ENCODE measurements around the gene KRTAP10-3. TPM values are rescaled to one million over a fixed set of nuclear protein-coding genes. Genes with fewer than 3 reads are reported as not detected.
A peak's percentile ranks its signal among the peaks of the same experiment; 100 is the strongest.
"Not testable (repeated sequence)": the region's sequence is repeated elsewhere in the genome, so short reads cannot be mapped to it uniquely, and the experiment has no call there.

Gene KRTAP10-3
- total RNA-seq, 1 donor from 2014 or later: not detected

DNA sequence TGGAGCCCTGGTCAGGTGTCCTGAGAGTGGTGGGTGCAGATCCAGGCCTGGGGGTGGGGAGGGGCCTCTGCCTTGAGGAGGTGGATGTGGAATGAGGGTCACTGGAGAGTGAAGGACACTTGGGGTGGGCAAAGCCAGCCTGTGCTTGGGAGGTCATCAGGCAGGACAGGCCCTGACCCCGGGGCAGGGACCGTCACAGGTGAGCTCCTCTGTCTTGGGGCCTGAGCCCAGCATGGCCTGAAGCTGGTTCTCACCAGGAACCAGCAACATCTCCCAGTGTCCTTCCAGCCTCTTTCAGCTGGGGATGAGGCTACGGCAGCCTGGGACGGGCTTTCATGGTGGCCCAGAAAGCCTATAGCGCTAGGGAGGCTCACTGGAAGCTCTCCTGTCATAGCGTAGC is 6.5 kb downstream of the KRTAP10-3 start:
- no peak for DNase-seq (ENCODE audit: low spot score)
- intact Hi-C loops (cut with DNase I): no loop called here

DNA sequence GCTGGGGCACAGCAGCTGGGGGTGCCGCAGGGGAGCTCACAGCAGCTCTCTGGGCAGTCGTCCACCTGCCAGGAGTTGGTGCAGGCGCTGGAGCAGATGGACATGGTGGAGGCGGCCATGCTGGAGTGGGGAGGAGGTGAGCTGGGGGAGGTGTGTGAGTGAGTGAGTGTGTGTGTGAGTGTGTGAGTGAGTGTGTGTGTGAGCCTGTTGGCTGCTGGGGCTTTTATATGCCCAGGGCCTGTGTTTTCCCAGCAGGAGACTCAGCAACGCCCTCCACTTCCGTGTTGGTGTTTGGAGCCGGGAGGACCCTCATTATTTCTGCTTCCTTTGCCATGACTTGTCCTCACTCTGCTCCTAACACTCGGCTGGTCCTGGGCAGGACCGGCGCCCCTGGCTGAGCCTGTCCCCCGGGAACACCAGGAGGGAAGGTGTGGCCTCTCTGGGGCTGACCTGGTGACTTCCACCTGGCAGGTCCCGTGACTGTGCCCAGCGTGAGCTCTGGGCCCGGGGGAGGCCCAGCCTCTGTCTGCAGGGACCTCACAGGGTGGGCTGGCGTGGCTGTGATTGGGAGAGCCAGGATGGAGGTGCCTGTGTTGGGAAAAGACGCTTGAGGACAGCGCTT is 7.1 kb downstream of the KRTAP10-3 start, which contains the start of gene KRTAP10-2:
Gene KRTAP10-2 (minus strand): TSS at position 166 of the 622 bp plus-strand sequence. CDS start 47 bp downstream, at position 119.
- intact Hi-C loops (cut with DNase I): no loop called here

DNA sequence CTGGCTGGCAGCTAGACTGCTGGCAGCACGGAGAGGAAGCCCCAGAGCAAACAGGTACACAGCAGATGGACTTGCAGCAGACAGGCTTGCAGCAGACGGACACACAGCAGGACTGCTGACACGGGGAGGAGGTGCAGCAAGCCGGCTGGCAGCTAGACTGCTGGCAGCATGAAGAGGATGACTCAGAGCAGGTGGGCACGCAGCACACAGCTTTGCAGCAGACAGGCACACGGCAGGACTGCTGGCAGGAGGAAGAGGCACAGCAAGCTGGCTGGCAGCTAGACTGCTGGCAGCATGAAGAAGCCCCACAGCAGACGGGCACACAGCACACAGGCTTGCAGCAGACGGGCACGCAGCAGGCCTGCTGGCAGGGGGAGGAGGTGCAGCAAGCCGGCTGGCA is 7.8 kb downstream of the KRTAP10-3 start:
- DNase-seq (ENCODE audit: low spot score): no peak
- intact Hi-C loops (cut with DNase I): no loop called here

More for the DNA sequence above, 7.1 kb downstream of the KRTAP10-3 start, which contains the start of gene KRTAP10-2:
- no peak for DNase-seq (ENCODE audit: low spot score)

DNA sequence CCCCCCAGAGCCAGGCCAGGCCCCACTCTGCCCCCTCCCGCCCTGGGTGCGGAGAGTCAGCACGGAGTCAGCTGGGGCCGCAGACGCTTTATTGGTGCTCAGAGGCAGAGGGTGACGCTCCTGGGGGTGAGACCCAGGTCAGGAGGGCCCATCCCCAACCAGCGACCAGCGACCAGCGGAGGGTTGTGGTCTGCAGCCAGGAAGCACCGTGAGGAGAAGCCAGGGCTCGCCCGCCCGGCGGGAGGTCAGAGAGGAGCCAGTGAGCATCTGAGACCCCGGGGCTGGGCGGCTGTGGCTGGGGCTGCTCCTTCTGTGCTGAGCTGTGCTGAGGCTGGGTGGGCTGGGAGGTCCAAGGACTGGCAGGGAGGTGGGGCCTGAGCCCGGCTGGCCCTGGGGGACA is 8.3 kb downstream of the KRTAP10-3 start:
- intact Hi-C loops (cut with DNase I); DNase-seq (ENCODE audit: low spot score): not testable (repeated sequence)

DNA sequence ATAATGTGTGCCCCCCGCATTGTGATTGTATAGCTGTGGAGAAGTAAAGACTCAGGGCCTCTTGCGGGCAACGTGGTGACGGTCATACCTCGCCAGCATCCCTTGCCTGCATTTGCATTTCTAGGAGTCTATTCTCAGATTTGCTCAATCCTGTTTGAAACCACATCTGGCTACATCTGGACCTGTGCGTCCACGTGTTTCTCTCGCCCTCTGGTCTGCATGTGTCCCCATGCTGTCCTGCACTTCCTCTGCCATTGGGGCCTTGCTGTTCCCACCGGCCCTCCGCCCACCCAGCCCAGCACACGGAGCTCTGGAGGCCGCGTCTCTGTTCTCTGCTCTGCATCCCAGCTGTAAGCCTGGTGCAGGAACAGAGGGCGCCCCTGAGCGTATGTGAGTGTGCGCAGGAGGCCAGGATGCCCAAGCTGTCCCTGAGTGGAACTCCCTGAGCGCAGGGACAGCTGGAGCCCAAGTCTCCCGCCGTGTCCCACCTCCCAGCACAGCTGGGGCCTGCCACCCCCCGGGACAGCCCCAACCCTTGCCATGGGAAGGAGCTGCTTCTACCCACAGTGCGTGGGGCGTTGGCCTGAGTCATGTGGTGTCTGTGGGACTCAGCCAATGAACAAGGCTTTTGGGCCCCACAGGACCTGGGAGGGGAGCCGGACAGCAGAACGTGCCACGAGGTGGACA is 8.9 kb downstream of the KRTAP10-3 start:
- intact Hi-C loops (cut with DNase I): no loop called here
- no peak for DNase-seq (ENCODE audit: low spot score)

DNA sequence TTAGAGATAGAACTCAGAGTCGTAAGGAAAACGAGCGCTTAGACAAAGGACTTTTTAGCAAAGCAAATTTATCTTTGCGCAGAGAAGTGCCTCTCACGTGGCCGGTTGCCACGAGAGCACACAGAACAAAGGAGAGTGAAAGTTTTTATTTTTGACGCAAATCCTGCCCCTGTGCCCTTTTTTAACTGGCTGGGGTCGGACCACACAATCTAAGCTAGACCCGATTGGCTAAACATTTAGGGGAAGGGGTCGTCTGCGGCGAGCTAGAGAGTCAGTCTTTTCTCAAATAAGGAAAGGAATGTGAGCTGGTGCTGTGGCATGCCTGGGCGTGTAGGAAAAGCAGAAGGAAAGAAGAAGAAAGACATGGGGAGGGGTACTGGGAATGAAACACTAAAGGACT is 9.7 kb downstream of the KRTAP10-3 start:
- no peak for DNase-seq (ENCODE audit: low spot score)
- intact Hi-C loops (cut with DNase I): no loop called here

DNA sequence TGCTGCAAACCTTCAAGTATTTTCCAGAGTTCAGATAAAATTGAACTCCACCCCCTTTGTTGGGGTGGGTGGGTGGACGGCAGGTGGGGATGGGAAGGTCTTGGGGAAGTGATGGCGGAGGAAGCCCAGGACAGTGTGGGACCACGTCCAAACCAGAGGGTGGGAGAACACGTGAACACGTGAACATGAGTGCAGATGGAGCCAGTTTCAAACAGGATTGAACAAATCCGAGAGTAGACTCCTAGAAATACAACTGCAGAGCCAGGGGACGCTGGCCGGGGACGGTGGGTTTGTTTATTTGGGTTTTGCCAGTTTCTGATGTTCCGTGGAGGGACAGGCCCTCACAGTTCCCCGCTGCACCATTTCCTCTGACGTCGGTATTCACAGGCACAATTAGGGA is 10.2 kb downstream of the KRTAP10-3 start:
- intact Hi-C loops (cut with DNase I): no loop called here
- DNase-seq (ENCODE audit: low spot score): no peak

DNA sequence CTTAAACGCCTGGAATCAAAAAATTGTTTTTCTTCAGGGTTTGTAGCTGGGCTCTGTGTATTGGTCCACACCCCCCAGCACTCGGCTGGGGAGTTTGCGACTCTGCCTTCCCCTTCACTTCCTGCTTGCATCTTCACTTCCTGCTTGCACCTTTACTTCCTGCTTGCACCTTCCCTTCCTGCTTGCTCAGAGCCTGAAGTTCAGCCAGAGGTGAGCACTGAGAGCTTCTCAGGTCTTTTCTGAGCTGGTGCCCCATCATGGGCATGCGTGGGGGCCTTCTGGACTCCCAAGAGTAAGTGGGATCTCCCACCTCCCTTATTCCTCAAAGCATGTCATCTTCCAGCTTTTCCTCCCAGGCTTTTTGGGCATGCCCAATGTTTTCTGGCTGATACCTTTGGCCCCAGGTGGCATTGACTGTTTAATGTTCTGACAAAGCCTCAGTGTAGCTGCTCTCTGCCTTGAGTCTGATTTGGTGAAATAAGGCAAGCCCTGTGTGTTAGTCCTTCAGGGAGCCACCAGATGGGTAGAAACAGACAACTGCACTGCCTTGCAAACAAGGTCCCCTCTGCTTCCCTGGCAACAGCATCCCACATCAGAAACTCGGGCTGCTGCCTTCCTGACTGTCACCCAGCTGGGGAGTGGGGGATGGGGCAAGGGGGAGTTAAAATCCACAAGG is 10.8 kb downstream of the KRTAP10-3 start:
- intact Hi-C loops (cut with DNase I): no loop called here
- no peak for DNase-seq (ENCODE audit: low spot score)

DNA sequence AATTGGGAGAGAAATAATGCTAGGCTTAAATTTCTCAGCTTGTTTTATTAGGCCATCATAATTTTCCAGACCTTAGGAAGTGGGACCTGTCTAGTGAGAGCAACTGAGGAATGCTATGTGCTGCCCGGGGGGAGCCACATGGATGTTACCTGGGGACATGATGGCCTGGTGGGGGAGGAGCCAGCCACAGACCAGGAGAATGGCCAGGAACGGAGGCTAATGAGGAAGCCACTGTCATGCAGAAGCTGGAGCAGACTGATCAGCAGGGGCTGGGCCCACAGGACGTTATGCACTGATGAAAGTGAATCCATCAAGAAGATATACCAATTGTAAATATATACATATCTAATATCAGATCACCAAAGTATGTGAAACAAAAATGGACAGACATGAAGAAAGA is 14.0 kb downstream of the KRTAP10-3 start:
- intact Hi-C loops (cut with DNase I): no loop called here
- DNase-seq (ENCODE audit: low spot score): no peak

DNA sequence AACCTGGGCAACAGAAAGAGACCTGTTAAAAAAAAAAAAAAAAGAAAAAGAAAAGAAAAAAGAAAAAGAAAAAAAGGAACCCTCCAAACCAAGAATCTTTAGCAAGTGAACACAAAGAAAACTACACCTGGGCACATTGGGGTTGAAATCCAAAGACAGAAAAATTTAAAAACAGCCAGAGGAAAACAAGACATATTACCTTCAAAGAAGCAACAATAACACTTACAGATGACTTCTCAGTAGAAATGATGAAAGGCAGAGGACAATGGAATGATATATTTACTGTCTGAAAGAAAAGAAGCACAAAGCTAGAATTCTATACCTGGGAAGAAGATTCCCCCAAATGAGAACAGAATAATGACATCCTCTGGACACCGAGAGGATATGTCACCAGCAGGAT is 15.9 kb downstream of the KRTAP10-3 start:
- no peak for DNase-seq (ENCODE audit: low spot score)
- intact Hi-C loops (cut with DNase I): no loop called here

DNA sequence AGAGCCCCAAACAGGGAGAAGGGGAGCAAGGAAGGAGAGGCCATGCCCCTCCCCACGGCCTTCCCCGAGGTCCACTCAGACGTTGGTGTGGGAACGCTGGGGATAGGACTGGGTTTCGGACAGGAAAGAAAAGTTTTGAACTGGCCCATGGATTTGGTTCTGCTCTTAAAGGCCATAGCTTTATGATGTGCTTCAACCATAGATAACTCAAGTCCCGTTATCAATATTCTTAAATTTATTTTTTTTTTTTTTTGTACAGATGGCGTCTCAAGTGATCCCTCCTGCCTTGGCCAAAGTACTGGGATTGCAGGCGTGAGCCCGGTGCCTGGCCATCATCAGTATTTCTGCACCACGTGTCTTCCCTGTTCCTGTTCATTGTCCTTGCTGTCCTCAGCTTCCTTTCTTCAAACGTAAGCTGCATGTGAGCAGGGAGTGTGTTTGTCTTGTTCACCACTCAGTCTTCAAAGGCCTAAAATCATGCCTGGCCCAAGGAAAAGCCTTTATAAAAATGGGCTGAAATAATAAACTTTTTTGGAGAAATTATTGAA is 17.8 kb downstream of the KRTAP10-3 start:
- no peak for DNase-seq (ENCODE audit: low spot score)
- intact Hi-C loops (cut with DNase I): no loop called here

DNA sequence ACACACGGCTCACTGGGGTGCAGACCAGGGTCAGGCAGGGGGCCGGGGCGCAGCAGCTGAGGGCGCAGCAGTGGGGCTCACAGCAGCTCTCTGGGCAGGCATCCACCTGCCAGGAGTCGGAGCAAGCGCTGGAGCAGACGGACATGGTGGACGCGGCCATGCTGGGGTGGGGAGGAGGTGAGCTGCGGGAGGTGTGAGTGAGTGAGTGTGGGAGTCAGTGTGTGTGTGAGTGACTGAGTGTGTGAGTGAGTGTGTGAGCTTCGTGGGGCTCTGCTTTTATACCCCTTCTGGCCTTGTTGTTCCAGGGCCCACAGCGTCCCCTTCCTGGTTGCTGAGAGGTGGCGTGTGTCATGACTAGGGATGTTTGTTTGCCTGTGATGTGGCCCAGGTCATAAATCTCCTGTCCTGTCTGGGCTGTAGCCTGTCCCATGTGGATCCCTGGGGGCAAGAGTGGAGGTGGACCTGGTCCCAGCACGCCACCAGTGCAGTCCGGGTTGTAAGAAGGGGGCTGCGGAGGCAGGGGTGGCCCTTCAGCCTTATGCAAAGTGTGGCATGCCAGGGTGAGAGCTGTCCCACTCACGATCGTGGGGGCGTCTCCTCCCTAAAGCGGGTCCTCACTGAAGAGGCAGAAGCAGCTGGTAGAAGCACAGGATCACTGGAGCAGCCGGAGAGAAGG is 18.5 kb downstream of the KRTAP10-3 start, which contains the start of gene KRTAP10-1:
Gene KRTAP10-1 (minus strand): TSS at position 205 of the 676 bp plus-strand sequence. CDS start 45 bp downstream, at position 160.
- DNase-seq (ENCODE audit: low spot score): no peak
- intact Hi-C loops (cut with DNase I): no loop called here

DNA sequence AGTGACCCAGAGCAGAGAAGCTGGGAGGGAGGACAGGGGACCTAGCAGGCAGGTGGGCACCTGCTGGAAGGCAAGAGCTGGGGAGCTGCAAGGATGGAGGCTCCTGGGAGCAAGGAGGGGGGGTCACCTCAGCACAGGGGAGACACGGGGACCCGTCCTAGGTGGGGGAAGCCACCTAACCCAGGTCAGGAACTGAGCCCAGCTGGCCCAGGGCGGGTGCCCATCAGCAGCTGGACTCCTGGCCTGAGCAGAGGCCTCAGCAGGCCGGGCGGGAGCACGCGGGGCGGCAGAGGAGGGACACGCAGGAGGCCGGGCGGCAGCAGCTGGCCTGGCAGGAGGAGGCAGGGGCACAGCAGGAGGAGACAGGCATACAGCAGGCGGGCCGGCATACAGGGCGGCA is 19.5 kb downstream of the KRTAP10-3 start:
- intact Hi-C loops (cut with DNase I): no loop called here
- DNase-seq (ENCODE audit: low spot score): no peak

DNA sequence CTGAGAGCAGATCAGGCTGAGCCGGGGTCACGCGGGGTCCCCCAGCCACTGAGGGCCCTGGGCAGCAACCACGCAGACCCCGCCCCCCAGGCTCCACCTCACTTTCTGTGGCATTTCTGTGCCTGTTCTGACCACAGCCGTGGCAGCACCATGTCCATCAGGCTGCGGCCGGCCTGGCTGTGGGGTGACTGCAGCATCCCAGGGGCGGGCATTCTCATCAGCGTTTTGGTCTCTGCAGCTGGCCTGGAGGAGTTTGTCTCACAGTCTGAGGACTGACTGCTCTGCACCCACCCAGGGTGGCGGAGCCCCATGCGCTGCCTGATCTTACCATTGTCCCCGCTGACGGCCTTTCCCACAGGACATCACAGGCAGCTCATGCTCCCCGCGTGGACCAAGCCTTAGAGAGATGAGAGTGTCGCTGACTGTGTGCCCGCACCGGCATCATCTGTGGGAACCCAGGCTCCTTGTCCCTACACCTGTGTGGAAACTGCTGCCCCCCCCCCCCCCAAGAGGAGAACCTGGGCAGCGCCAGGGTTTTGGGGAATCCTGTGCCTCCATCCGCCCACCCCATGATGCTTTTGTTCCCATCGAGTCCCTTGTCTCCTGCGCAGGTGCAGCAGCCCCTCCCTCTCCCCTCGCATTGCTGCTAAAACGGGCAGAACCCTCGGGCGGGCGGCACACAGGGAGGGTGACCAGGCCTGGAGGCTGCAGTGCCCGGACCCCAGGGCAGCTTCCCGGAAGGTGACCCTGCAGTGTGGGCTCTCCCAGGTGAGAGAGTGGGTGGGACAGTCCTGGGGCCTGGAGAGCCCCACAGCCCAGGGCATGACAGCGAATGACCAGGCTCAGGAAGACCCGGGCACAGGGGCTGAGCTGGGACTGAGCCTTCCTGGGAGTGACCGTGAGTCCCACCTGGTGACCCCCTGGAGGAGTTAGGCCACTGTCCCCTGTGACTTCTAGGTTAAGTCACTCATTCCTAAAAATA is 20.4 kb downstream of the KRTAP10-3 start:
- intact Hi-C loops (cut with DNase I): no loop called here
- DNase-seq (ENCODE audit: low spot score): no peak

DNA sequence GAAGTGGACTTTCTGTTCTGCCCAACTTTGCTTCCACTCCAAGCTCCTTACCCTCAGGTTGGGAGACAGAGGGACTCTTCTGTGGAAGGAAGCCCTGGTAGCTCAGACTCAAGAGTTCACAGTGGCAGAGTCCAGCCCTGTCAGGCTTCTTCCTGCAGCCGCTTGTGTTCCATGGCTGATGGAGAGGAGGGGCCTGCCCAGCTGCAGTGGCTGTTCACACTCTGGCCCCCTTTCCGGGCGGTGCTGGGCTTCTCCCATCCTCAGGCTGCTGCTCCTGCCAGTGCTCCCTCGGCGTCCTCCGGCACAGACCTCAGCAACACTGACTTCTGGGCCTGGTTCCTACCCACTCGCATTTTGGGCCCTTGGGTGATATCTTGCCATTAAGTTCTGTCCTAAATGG is 22.6 kb downstream of the KRTAP10-3 start:
- DNase-seq (ENCODE audit: low spot score): peak; percentile 31
- intact Hi-C loops (cut with DNase I): no loop called here

DNA sequence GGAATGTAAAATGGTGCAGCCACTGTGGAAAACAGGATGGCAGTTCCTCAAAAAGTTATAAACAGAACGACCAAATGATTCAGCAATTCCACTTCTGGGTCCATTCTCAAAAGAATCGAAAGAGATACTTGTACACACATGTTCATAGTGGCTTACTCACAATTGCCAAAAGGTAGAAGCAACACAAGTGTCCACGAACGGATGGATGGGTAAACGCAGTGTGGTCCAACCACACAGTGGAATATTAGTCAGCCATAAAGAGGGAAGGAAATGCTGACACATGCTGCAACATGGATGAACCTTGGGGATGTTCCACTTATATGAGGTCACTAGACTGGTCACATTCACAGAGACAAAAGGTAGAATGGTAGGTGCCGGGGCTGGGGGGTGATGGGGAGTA is 23.9 kb downstream of the KRTAP10-3 start:
- peak; percentile 27 for DNase-seq (ENCODE audit: low spot score)
- intact Hi-C loops (cut with DNase I): no loop called here

DNA sequence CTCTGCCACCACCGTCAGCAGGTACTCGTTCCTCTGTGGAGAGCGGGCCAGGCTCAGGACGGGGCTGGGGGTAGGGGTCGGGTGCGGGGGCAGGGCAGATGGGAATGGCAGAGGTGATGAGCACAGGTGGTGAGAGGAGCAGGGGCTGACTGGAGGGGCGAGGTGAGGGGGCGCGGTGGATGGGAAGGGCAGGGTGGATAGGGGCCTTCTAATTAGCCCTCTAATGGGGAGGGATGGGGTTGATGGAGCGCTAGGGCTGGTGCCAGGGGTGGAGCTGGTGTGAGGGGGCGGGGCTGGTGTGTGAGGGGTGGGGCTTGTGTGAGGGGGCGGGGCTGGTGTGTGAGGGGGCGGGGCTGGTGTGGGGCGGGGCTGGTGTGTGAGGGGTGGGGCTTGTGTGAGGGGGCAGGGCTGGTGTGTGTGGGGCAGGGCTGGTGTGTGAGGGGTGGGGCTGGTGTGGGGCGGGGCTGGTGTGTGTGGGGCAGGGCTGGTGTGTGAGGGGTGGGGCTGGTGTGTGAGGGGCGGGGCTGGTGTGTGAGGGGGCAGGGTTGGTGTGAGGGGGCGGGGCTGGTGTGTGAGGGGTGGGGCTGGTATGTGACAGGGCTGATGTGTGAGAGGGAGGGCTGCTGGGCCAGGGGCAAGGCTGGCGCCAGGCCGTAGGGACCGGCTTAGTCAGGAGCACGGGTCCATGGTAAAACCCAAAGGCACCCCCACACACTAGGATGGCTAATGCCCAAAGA is 24.5 kb downstream of the KRTAP10-3 start:
- intact Hi-C loops (cut with DNase I): no loop called here
- peak; percentile 55 for DNase-seq (ENCODE audit: low spot score)
